Breast epithelium (tissue), 4 donors: Measurements from ENCODE around the gene METTL23. TPM values are rescaled to one million over a fixed set of nuclear protein-coding genes. Genes with fewer than 3 reads are reported as not detected.
A peak's percentile ranks its signal among the peaks of the same experiment; 100 is the strongest.

Source experiments
- DNase-seq, 2 donors: peaks; one replicate each; pipeline ENCODE4 v3.0.0-alpha.2; 2019; ENCODE audit warnings: low spot score in 2 of 2
- H3K27ac ChIP-seq, 2 donors: fragments of 200-600 bp; sonication (generic) in 1 of 2; one replicate each; pipeline ENCODE4 v1.5.1; 2016 to 2019; ENCODE audit warnings: mild to moderate bottlenecking in 1 of 2
- H3K27me3 ChIP-seq, 2 donors: fragments of 200-600 bp; sonication (generic) in 1 of 2; one replicate each; pipeline versions ENCODE4 v1.5.1 to v1.6.0; 2017 to 2019; ENCODE audit warnings: control low read depth in 1 of 2, mild to moderate bottlenecking in 1 of 2
- H3K36me3 ChIP-seq: fragments of 200-600 bp; one replicate; pipeline ENCODE4 v1.5.1; 2019
- H3K4me1 ChIP-seq, 2 donors: fragments of 200-600 bp; sonication (generic); one replicate each; pipeline ENCODE4 v1.5.1; 2016 to 2019; ENCODE audit warnings: control low read depth in 1 of 2
- H3K4me3 ChIP-seq, 3 donors: fragments of 200-600 bp; sonication (generic); 1 replicate in 2 of 3; 2 replicates in 1 of 3; pipeline ENCODE4 v1.5.1; 2016 to 2019; ENCODE audit warnings: mild to moderate bottlenecking in 3 of 3, moderate library complexity in 2 of 3
- H3K9me3 ChIP-seq, 2 donors: fragments of 200-600 bp; sonication (generic) in 1 of 2; one replicate each; pipeline ENCODE4 v1.5.1; 2016 to 2019; ENCODE audit warnings: control low read depth in 1 of 2
- POLR2A ChIP-seq: fragments of 450-650 bp; IDR thresholded peaks from one replicate; pipeline ENCODE4 v1.6.1; 2016; ENCODE audit warnings: antibody characterized with exemption, mild to moderate bottlenecking, moderate library complexity
- POLR2AphosphoS5 ChIP-seq, 3 donors: sonication (generic); formaldehyde crosslinking; IDR thresholded peaks; one replicate each; pipeline ENCODE4 v1.6.1; 2017; ENCODE audit warnings: antibody characterized with exemption in 3 of 3
- intact Hi-C: fragments of 100-400 bp; cut with DNase I; formaldehyde crosslinking; loops from one replicate; pipeline ENCODE4 v1.15.1; 2023; ENCODE audit warnings: low total_unique reads
- total RNA-seq, 3 donors: library from RNA; depleted of rRNA; stranded (reverse); fragments of >200 nt; gene quantifications; one replicate each; pipeline ENCODE4 v1.1.0, GENCODE V29; 2016
- TF ChIP-seq, protein P1 (sequence below), 3 donors: fragments of 450-650 bp; IDR thresholded peaks; one replicate each; pipeline ENCODE4 v1.5.1; 2016 to 2017; ENCODE audit warnings: antibody characterized with exemption in 3 of 3, mild to moderate bottlenecking in 3 of 3, moderate library complexity in 3 of 3

The METTL23 gene
- total RNA-seq, 3 donors from 2014 or later: 25.6 to 47.7 (median 28.5) TPM

DNA sequence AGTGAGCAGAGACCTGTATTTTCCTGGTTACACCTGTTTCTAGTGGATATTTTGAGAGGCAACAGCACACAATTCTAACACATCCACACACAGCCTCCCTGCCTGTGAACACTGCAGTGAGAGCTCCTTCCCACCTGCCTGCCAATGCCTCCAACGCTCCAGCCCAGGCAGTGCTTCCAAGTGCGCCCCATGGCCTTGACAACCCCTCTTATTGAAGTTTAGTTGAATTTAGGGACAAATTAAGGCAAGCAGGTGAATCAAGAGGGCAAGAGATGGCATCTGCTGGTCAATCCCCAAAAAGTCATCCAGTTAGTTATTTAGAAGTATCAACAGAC lies 11.2 kb upstream of the METTL23 start:
- Histone ChIP-seq H3K9me3 (no peaks in the 10 kb centered on the region), H3K4me1 (no peaks in the 10 kb centered on the region), H3K27me3 (no peaks in the 10 kb centered on the region), H3K36me3 (peaks cover 10% of the 10 kb centered on the region), H3K4me3 (no peak overlapping the region), H3K27ac (peak overlapping the region; percentile 27 to 36)
- intact Hi-C loops: no loop called here
- no peak for DNase-seq
- TF ChIP-seq POLR2A (no peak), POLR2AphosphoS5 (IDR thresholded peaks at IDR 0.05) (no peak)
- TF ChIP-seq, protein P1, sequence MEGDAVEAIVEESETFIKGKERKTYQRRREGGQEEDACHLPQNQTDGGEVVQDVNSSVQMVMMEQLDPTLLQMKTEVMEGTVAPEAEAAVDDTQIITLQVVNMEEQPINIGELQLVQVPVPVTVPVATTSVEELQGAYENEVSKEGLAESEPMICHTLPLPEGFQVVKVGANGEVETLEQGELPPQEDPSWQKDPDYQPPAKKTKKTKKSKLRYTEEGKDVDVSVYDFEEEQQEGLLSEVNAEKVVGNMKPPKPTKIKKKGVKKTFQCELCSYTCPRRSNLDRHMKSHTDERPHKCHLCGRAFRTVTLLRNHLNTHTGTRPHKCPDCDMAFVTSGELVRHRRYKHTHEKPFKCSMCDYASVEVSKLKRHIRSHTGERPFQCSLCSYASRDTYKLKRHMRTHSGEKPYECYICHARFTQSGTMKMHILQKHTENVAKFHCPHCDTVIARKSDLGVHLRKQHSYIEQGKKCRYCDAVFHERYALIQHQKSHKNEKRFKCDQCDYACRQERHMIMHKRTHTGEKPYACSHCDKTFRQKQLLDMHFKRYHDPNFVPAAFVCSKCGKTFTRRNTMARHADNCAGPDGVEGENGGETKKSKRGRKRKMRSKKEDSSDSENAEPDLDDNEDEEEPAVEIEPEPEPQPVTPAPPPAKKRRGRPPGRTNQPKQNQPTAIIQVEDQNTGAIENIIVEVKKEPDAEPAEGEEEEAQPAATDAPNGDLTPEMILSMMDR (IDR thresholded peaks at IDR 0.05): no peak

DNA sequence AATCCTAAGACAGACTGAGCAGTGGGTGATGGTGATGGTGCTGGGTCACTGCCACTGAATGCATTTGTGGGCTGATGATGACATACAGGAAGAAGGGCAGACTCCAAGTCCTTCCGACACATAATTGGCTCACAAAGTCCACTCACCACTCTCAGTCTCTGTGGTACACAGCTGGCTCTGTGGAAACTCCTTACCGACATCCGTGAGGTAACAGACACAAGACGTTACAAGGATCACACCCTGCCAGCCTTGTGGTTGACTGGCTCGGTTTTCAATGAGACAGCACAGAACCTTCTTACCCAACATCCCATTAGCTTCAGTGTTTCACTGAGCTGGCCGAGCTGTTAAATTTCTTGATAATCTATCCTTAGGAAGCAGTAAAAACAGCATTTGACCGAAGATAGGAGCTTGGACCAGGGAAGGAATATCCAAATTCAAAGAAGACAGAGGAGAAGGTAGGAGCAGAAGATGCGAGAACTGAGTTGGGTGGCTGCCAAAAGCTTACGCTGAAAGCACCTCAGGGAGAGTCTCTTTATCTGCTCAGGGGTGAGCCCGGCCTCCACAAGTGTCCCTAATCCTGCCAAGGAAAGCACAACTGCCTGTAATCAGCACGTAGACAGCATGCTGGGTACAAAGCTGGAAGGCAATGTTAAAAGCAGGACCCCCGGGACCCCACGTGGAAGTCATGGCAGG lies 10.3 kb upstream of the METTL23 start:
- Histone ChIP-seq H3K36me3 (peaks cover 13% of the 10 kb centered on the region), H3K4me3 (no peak overlapping the region), H3K27me3 (no peaks in the 10 kb centered on the region), H3K4me1 (no peaks in the 10 kb centered on the region), H3K9me3 (no peaks in the 10 kb centered on the region), H3K27ac (peak overlapping the region; percentile 67 to 73)
- TF ChIP-seq POLR2A (no peak), POLR2AphosphoS5 (IDR thresholded peaks at IDR 0.05) (peak in 1 of 3 donors; percentile 61)
- peak in 1 of 2 donors; percentile 70 for DNase-seq
- intact Hi-C loops: no loop called here

DNA sequence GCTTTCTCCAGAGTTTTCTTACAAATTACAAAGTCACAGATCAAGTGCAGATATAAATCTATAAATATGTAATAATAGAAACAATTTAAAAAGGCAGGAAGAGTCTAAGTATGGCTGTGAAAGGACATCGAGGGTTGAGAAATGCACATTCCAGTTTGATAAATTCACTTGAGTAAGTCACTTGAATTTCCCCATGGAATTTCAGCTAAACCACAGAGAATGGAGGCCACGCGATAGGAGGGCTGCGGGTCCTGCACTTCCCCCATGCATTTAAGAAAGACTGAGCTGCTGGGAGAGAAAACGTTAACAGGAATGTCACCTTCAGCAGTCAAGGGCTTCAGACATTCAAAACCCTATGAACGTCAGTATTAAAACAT lies 9.8 kb upstream of the METTL23 start:
- peaks cover 13% of the 10 kb centered on the region for H3K36me3 ChIP-seq
- DNase-seq: no peak
- peak overlapping the region; percentile 67 to 73 for H3K27ac ChIP-seq
- TF ChIP-seq POLR2AphosphoS5 (IDR thresholded peaks at IDR 0.05) (no peak), POLR2A (no peak)
- TF ChIP-seq, protein P1 (IDR thresholded peaks at IDR 0.05): no peak
- H3K9me3 ChIP-seq: no peaks in the 10 kb centered on the region
- intact Hi-C loops: no loop called here
- H3K4me3 ChIP-seq: no peak overlapping the region
- H3K27me3 ChIP-seq: no peaks in the 10 kb centered on the region
- no peaks in the 10 kb centered on the region for H3K4me1 ChIP-seq

DNA sequence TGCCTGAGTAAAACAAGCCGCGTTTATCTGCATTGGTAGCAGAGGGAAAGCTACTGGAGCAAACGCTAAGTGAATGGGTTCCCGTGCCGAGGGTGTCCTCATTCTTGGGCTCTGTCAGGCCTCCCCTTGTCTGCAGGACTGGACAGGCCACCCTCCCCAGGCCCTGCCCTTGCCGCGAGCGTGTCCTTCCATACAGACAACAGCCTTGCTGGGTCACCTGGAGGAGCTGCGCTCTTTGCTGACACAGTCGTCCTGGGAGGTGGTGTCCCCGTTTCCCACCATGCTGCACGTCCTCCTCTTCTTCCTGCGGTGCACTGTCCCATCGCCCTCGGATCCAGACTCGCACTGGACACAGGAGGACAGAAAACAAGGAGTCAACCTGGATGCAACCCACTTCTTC lies 8.1 kb upstream of the METTL23 start:
- H3K4me3 ChIP-seq: no peak overlapping the region
- TF ChIP-seq, protein P1 (IDR thresholded peaks at IDR 0.05): no peak
- no peak for TF ChIP-seq POLR2AphosphoS5 (IDR thresholded peaks at IDR 0.05)
- TF ChIP-seq POLR2A: no peak
- H3K9me3 ChIP-seq: no peaks in the 10 kb centered on the region
- no peaks in the 10 kb centered on the region for H3K27me3 ChIP-seq
- no peaks in the 10 kb centered on the region for H3K4me1 ChIP-seq
- no peak for DNase-seq
- intact Hi-C loops: no loop called here
- H3K36me3 ChIP-seq: peaks cover 13% of the 10 kb centered on the region
- no peak overlapping the region for H3K27ac ChIP-seq

DNA sequence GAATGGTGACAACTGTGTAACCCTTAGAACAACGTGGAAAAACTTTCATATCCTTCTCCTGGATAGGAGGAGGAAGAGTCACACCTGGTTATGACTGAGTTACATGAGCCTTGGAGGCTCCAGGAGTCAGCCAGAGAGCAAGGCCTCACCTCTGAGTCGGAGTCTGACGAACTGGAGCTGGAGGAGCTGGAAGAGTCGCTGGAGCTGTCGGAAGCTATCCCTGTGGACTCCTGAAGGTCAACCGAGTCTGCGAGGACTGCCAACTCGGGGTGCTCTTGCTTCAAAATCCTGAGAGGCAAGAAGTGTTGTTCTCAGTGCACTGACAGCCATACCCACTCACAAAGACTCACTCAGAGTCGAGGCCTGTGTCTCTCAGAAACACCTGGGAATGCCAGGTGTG lies 6.4 kb upstream of the METTL23 start:
- DNase-seq: no peak
- H3K4me1 ChIP-seq: peaks cover 0 to 4% of the 10 kb centered on the region in 2 donors
- TF ChIP-seq, protein P1 (IDR thresholded peaks at IDR 0.05): no peak
- no peak for TF ChIP-seq POLR2AphosphoS5 (IDR thresholded peaks at IDR 0.05)
- H3K36me3 ChIP-seq: peaks cover 13% of the 10 kb centered on the region
- no peak overlapping the region for H3K4me3 ChIP-seq
- intact Hi-C loops: no loop called here
- no peak overlapping the region for H3K27ac ChIP-seq
- no peaks in the 10 kb centered on the region for H3K9me3 ChIP-seq
- H3K27me3 ChIP-seq: no peaks in the 10 kb centered on the region
